Erythroblast (primary cell): ENCODE measurements around the gene KCNMA1.

ENCODE experiments used
- GATA1 ChIP-seq: IDR thresholded peaks from 2 replicates; pipeline ENCODE4 v1.6.1; 2011; ENCODE audit warnings: low read depth, mild to moderate bottlenecking, control low read depth, low read length, moderate library complexity
- POLR2A ChIP-seq: IDR thresholded peaks from 2 replicates; pipeline ENCODE4 v1.6.1; 2011; ENCODE audit warnings: mild to moderate bottlenecking, low read length

DNA sequence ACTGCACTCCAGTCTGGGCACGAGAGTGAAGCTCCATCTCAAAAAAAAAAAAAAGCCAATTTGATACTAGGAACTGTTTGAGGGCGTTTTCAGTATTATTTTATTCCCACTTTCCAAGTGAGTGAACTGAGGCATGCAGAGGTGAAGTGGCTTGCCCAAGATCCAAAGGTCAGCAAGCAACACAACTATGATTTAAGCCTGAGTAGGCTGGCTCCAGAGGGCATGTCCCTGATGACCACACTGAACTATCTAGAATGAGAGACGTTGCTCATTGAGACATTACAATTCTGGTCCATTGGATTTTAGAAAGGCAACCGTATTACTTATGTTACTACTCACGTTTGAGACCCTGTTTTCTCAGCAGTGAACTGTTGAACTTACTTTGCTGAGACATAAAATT lies 20.8 kb downstream of the KCNMA1 start:
- TF ChIP-seq POLR2A (no peak), GATA1 (no peak)
